NCI-H187 treated with DMSO at 0.1 percent for 48 hours (cell line): ENCODE data around the gene SCNN1A.

Experiments
- DNase-seq: peaks from one replicate; lab custom pipeline; 2025; lab: John Stamatoyannopoulos, UW

The SCNN1A gene

DNA sequence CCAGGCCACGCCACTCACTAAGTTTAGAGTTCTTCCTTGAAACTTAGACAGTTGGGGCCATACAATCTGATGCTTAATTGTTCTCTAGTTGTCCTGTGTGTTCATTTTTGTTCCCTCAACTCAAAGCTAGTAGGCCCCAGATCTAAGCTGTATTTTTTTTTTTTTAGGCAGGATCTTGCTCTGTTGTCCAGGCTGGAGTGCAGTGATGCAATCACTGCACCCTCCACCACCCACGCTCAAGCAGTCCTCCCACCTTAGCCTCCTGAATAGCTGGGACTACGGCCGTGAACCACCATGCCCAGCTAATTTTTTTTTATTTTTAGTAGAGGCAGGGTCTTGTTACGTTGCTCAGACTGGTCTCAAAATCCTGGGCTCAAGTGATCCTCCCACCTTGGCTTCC is 41.0 kb downstream of the SCNN1A start:
- DNase-seq = no peak

DNA sequence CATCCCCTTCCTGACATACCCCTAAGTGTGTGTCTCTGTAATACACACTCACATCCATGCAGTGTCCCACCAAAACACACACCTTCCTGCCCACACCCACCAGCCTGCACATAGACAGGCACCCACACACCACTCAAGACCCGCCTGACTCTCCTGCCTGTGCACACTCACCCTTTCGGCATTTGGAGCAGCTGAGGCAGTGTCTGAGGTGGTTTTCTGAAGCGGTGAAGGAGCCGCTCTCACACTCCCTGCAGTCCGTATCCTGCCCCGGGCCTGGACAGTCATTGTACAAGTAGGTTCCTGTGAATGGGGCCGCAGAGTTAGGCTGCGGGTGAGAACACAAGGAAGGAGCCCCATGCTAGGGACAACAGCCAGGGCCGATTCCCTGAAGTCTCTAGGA is 41.8 kb downstream of the SCNN1A start:
- no peak for DNase-seq

DNA sequence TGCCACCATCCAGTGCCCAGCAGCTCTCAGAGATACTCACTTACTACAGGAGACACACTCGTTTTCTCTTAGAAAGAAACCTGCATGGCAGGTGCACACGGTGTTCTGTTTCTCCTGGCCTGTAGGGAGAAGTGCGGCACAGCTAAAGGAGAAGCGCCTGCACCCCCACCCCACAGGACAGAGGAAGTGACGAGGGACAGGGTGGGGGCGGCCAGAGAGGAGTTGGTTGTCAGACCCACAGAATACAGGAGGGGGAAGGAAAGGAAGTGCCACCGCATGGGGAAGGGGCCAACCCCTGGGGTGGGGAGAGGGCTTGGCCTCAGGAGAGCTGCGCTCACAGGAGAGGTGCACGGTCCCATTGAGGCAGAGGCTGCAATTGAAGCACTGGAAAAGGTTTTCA is 42.3 kb downstream of the SCNN1A start:
- DNase-seq = no peak

DNA sequence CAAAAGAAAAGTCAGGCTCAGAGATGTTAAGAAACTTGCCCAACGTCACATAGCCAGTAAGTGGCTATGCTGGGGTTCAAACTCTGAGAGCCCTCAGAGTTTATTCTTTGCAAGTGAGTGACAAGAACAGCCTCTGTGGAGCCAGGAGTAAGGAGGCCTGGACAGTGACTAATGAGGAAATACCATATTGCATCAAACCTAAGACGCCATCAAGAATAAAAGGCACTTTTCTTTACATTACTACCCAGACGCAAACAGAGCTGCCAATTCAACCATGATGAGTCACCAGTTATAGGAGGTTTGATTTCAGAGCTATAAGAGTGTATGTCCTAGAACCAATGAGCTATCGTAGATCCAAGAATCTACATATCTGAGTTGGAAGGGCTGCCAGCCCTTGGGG is 42.9 kb downstream of the SCNN1A start:
- DNase-seq = no peak

DNA sequence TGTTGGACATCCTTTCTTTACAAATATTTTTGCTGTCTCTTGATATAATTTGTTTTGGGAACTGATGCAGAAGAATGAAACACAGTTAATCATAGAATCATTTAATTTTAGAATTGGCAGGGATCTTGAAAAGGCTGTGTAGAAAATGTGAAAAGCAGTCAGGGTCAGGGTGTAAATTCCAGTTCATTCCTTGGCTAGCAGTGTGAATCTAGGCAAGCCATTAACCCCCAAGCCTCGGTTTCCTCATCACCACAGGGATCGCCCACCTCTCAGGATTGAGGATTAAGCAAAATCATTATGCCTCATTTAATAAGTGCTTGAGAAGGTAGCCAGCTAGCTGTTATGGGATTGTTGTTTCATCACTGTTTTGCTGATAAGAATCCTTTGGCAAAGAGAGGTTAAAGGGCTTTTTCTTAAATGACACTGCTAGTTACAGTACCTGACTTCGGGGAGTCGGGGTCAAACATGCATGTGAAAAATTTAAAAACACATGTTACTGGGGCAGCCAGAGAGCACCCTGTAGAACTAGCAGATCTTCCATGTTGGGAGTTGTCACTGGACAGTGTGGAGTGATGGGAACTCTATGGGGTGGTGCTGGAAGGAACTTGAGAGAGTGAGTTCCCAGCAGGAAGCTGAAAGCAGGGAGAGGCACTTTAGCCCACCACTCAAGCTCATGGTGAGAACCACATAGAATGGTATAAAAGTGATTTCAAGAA is 44.2 kb downstream of the SCNN1A start:
- DNase-seq = no peak

DNA sequence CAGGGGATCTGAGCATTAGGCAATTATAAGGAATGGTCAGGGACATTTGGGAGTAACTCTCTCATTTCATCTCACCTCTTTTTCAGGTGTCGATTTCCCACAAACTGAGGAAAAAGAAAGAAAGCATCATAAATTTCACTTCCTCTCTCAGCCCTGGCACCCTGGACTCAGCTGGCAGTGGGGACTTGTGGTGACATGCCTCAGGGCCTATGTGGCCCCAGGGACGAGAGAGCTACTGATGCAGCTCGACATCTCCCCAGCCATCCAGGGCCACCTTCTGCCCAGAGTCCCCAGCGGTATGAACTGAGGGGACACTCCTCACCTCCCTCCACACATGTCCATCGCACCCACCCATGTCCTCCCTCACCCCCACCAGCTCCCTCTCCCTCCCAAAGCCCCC is 45.2 kb downstream of the SCNN1A start:
- no peak for DNase-seq

DNA sequence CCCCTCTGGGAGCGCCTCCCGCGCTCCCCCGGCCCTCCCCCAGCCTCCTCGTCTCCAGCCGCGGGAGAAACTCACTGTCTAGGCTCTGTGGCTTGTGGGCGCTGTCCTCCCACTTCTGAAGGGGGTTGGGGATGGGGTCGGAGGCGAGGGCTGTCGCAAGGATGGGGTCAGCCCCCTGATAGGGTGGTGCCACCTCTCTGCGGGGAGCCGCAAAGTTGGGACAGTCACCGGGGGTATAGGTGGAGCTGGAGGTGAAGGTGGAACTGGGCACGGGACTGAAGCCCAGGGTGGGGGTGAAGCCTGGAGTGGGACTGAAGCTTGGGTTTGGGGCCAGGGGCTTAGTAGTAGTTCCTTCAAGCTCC is 45.7 kb downstream of the SCNN1A start:
- no peak for DNase-seq

DNA sequence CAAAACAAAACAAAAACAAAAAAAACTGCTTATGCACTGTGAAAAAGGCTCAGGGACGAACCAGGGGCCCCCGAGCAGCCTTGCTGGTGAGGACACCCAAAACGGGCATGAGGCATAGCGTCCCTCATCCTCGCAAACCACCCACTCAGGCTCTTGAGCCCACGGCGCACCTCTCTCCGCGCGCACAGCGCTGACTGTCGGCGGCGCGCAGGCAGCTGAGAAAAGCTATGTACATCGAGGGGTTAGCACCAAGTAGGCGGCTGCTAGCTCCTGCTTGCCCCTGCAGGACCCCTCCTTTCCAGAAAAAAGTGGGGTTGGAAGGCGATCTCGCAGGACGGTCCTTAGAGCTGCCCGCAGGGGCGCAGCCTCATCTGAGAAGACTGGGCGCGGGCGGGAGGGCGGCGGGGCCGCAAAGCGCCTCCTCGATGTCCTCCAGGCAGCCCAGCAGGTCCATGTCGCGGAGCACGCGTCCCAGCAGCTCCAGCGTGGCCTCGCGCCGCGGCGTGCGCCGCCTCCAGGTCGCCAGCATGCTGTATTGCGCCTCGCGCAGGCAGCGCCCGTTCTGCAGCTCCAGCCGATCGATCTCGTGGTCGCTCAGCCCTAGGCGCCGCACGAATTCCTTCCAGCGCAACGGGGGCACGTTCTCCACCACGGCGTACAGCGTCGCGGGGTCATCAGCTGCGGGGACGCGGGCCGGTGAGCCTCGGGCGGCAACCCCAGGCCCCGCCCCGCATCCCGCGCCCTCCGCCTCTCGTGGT is 46.2 kb downstream of the SCNN1A start:
- DNase-seq = no peak

DNA sequence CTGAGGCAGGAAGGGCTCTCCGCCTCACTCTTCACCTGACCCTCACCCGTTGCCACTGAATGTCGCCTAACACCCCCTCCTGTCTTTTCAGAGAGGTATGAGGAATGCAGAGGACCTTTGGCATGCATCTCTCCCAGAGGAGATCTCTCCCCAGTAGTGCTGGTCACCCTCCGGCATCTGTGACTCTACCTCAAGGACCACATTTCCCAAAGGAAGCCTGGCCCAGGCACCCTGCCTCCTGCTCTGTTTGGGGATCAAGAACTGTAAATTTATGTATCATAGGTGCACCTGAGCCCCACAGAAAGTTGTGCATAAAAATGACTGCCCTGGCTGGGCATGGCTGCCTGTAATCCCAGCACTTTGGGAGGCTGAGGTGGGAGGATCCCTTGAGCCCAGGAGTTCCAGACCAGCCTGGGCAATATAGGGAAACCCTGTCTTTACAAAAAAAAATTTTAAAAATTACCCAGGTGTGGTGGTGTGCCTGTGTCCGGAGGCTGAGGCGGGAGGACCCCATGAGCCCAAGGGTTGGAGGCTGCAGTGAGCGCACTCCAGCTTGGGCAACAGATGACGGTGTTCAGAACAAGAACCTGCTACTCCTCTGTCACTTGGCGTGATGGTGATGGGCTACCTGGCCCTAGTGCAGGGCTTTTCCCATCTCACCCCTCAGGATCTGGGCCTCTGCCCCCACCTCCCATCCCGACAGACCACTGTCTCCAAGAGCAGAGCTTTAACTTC is 47.2 kb downstream of the SCNN1A start:
- DNase-seq = no peak

DNA sequence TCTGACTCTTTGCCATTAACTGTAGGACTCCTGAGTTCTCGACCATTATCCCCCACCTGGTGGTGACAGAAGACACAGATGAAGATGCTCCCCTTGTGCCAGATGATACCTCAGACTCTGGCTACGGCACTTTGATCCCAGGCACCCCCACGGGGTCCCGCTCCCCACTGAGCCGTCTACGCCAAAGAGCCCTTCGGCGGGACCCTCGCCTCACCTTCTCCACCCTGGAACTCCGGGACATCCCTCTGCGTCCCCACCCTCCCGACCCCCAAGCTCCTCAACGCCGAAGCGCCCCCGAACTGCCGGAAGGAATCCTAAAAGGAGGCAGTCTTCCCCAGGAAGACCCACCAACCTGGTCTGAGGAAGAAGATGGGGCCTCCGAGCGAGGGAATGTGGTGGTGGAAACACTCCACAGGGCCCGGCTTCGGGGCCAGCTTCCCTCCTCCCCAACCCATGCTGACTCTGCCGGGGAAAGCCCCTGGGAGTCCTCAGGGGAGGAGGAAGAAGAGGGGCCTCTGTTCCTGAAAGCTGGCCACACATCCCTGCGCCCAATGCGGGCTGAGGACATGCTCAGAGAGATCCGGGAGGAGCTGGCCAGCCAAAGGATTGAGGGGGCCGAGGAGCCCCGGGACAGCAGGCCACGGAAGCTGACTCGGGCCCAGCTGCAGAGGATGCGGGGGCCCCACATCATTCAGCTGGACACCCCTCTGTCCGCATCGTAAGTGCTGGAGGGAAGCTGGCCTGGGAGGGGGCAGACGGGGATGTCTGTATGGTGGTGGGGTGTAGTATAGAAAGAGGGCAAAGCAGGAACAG is 47.9 kb downstream of the SCNN1A start:
- DNase-seq = no peak

DNA sequence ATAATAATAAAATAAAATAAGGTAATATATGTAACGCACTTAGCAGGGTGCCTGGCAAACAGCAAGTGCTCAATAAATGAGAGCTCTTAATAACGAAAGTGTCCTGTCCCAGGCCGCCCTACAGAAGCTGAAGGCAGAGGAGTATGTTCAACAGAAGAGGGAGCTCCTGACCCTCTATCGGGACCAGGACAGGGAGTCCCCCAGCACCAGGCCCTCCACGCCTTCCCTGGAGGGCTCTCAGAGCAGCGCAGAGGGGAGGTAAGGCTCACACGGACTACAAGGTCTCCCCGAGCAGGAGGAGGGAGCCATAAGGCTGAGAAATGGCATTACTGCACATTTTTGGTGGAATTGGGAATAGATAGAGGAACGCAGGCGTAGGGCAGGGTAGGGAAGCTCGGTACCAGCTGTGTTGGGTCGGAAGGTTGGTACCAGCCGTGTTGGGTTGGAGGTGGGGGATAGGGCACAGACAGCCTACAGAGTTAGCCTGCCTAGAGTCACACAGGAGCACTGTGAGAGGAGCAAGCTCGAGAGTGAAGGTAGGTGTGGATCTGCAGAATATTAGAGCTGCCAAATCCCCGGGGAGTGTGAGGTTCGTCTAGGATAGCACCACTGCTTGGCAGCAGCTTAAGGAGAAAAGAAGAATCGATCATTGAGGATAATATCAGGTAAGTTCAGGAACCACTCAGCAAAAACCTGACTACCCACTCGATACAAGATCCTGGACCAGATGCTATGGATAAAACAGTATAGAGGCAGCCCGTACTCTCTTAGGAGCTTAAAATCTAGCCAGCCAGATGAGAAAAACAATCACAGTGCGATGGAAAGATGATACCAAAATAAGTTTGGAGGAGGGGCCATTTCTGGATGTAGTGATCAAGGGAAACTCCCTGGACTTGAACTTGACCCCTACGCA is 48.8 kb downstream of the SCNN1A start:
- no peak for DNase-seq

DNA sequence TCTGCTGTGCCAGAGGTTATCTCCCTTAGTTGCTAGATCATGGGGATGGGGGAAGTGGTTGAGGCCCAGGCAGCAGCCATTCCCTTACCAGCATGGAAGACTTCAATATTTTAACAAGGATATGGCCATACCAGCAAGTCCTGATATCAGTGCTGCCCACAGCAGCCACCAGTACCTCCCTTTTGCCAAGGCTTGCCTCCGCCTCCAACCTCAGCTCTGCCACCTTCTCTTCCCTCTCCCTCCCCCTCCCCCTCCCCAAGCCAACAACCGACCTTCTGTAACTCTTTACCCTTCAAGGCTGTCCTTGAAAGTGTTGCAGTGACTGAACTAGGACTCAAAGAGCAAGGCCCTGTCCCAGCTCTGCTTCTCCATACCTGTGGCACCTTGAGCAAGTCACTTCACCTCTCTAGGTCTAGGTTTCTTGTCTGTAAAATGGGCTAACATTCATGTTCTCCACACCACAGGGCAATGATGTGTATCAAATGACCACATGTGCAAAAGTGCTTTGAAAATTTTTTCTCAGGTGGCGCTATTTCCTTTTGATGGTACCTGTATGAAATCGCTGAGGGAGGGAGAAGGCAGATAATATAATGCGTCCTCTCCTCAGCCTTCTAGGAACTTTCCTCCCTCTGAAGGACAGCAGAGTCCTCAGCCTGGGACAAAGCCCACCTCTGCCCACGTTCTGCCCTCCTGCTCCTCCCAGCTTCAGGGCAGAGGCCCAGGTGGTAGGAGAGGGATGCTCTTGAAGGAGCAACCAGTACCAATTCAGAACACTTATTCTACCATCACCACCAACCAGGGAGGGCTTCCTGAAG is 50.2 kb downstream of the SCNN1A start:
- DNase-seq = no peak

DNA sequence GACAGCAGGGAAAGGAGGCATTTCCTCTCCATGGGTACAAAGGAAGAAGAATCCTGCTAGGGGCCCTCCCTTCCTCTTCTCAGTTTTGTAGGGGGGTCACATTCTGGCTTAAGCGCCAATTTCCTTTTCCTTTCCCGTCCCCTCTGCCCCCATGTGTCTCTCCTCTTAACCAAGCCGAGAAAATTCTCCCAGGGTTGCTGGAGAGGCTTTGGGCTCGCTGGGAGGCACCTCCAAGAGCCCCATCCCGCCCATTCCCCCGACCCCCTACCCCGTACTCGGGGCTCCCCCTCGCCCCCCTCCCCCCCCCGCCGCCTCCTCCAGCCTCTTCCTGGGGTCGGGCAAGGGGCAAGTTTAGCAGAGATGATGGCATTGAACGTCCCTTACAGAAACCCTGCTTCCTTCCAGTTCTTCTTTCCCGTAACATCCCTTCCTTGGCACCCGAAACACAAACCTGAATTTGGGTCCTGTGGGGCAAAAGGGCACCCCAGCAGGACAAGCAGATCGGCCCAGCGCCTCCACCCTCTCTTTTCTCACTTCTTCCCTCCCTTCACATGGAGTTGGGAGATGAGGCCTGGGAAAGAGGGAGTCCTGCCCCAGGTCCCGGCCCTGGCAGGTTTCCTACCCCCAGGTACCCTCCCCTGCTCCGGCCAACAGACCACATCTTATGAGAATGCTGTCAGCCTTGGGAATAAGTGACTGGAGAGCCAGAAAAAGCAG is 51.2 kb downstream of the SCNN1A start:
- no peak for DNase-seq

DNA sequence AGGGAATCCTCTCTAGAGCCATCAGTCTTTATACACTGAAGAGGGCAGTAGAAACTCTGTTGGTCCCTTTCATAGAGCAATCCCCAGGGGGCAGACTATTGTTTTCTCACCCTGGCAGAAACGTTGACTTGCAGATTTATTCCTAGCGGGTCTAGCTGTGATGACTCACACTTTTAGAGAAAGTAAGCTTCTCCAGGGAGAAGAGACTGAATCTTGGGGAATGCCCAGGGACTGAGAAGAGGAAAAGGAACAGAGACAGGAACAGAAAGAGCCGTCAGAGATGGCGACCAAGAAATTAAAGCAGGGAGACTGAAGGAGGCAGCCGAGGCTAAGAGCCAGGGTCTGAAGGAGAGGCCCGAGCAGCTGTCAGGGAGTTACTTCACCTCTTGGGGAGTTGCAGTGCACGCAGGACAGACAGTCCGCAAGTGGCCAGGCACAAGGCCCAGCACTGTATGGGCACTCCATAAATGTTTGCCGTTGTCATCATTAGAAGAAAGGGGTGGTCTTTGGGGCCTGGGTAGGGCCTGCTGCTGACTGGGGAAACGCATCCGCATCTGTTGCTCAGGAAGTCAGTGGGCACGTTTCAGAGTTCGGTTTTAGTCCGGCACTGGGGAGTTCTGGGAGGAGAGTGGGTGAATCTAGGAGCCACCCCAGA is 51.9 kb downstream of the SCNN1A start:
- DNase-seq = peak; percentile 18

DNA sequence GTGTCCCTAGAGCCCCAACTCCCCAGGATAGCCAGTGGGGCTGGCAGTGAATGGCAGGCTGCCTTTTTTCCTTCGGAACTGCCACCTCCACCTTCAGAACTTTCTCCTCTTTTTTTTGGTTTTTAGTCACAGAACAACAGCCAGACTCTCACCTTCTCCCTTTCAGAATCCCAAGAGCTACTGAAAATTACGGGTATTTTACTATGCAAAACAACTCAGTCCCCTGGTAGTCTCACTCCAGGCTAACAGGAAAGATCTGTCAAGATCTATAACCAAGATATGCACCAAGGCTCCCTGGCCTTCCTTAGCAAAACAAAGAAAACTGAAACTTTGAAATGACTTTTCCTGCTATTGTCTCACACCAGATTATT is 52.4 kb downstream of the SCNN1A start:
- no peak for DNase-seq

DNA sequence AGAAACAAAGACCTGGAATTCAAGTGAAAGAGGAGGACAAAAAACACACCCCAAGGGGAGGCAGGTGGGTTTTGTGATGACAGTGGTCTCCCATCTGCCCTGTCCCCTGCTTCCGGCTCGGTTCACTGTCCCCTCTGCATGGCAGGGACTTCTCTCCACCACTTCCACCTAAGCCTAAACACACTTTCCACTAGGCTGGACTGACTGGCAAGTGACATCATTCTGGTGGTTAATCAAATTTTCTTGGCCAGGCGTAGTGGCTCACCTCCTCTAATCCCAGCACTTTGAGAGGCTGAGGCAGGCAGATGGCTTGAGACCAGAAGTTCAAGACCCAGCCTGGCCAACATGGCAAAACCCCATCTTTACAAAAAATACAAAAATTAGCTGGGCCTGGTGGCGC is 53.0 kb downstream of the SCNN1A start:
- DNase-seq = no peak

DNA sequence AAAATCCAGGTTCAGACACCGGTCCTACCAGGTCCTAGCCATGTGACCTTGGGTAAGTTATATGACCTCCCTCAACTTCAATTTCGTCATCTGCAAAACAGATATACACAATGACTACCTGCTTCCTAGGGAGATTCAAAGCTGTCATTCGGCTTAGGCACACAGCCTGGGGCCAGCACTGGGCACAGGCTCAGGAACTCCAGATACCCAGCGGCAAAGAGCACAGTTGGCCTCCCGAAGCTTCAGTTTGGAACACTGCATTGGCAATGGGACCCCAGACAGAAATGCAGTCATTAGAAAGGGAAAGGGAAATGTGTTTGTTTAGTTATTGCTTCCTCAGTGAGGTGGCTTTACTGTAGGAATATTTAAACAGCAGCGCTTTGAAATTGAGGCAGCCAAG is 53.5 kb downstream of the SCNN1A start:
- no peak for DNase-seq

DNA sequence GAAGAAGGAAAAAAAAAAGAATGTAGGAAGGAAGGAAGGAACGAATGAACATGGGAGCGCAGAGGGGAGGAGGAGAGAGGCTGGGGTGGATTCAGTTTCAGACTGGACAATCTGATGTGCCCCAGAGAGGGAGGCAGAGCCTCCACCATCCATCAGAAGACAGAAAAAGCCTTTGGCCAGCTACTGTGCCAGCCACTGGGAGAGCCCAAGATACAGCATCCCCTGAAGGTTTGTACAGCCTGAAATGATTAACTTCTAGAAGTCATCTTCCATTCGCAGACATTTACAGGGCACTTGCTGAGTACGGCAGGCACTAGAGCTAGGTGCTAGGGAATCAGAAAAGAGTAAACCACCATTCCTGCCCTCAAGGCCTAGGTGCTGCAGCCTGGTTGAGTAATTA is 55.9 kb downstream of the SCNN1A start:
- no peak for DNase-seq

DNA sequence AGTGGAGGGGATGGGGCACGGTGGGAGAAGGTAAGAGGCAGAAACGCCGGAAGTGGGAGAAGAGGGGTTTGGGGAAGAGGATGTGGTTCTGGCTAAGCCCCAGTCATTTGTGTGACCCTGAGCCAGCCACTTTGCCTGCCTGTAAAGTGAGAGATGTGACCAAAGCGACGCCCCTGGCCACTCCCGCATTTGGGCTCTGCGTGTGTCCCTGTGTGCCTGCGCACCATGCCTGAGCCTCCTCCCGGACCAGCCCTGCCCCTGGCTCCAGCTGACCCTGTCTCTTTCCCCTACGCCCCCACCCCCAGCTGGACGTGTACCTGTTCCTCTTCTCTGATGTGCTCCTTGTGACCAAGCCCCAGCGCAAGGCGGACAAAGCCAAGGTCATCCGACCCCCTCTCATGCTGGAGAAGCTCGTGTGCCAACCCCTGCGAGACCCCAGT is 56.9 kb downstream of the SCNN1A start:
- DNase-seq = no peak
